Activated CD4-positive, alpha-beta memory T cell treated with anti-CD3 and anti-CD28 coated beads for 36 hours (primary cell): ENCODE measurements around the gene P2RY14. TPM values are rescaled to one million over a fixed set of nuclear protein-coding genes. Genes with fewer than 3 reads are reported as not detected.

Experiments
- CTCF ChIA-PET: fragments of 350-600 bp; sonication (Branson Sonifier 250); formaldehyde crosslinking; loops from one replicate; lab custom pipeline; 2021; ENCODE audit warnings: antibody characterized with exemption, inconsistent platforms; lab: Charles Lee
- POLR2A ChIA-PET: fragments of 350-600 bp; sonication (Branson Sonifier 250); formaldehyde crosslinking; loops from one replicate; lab custom pipeline; 2021; ENCODE audit warnings: antibody characterized with exemption; lab: Charles Lee
- DNase-seq: peaks from one replicate; pipeline ENCODE4 v3.0.0-alpha.2; 2020
- H3K27ac Mint-ChIP-seq: one replicate; pipeline ENCODE4 v1.8.0; 2021; ENCODE audit warnings: mixed read lengths
- H3K27me3 Mint-ChIP-seq: one replicate; pipeline ENCODE4 v1.8.0; 2021; ENCODE audit warnings: mixed read lengths
- H3K36me3 Mint-ChIP-seq: one replicate; pipeline ENCODE4 v1.8.0; 2021; ENCODE audit warnings: mixed read lengths
- H3K4me1 Mint-ChIP-seq: one replicate; pipeline ENCODE4 v1.8.0; 2021; ENCODE audit warnings: low read depth, mixed read lengths
- H3K4me3 Mint-ChIP-seq: one replicate; pipeline ENCODE4 v1.8.0; 2021; ENCODE audit warnings: mild to moderate bottlenecking, mixed read lengths
- H3K9me3 Mint-ChIP-seq: one replicate; pipeline ENCODE4 v1.8.0; 2021; ENCODE audit warnings: mixed read lengths
- intact Hi-C: fragments of 100-400 bp; cut with micrococcal nuclease; formaldehyde crosslinking; loops from one replicate; pipeline ENCODE4 v1.15.1; 2023
- total RNA-seq, 2 experiments: library from RNA; stranded (reverse); gene quantifications; one replicate each; pipeline ENCODE4 v1.2.3, GENCODE V29; 2021

Gene P2RY14
- total RNA-seq, 2 experiments from 2014 or later: 0.17 to 0.26 TPM

DNA sequence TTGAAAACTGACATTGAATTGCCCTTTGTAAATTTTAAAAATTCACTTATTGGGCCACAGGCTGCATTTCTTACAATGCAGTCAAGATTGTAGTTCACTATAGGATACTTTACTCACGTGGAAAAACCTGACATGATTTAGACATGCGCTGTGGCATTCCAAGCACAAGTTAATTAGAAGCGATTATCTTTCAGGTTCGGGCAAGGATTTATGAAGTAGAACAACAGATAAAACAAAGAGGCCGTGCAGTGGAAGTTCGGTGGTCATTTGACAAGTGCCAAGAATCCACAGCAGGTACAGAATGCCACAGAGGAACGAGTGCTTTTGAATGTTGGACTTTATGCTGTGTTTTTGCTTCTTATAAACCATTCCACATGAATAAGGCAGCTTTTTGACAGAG is 113.1 kb downstream of the P2RY14 start:
- no peak for DNase-seq
- H3K4me1 Mint-ChIP-seq: peaks cover 16% of the 10 kb centered on the region
- POLR2A ChIA-PET: no interaction called here
- H3K4me3 Mint-ChIP-seq: no peak overlapping the region
- H3K36me3 Mint-ChIP-seq: no peaks in the 10 kb centered on the region
- intact Hi-C loops: loop anchor here (5.0 kb wide), 2 partner anchors 672 to 752 kb away; no protein-coding TSS in a partner anchor
- H3K27me3 Mint-ChIP-seq: peaks cover 2% of the 10 kb centered on the region
- H3K9me3 Mint-ChIP-seq: no peaks in the 10 kb centered on the region
- CTCF ChIA-PET: no interaction called here
- no peak overlapping the region for H3K27ac Mint-ChIP-seq

Other genes with a start within 250 kb of the P2RY14 start
- gene MED12L, start 192.9 kb downstream of the P2RY14 start, total RNA-seq: 1 to 10 TPM; 1.5 TPM
- gene GPR171, start 75.3 kb downstream of the P2RY14 start, total RNA-seq: 10 to 100 TPM; 70.7 to 74.0 TPM
- 1 to 10 TPM; 1.1 TPM for gene GPR87, start 38.3 kb upstream of the P2RY14 start, total RNA-seq
- not detected for gene P2RY13, start 51.0 kb upstream of the P2RY14 start, total RNA-seq
- not detected for gene P2RY12, start 106.2 kb upstream of the P2RY14 start, total RNA-seq
- gene IGSF10, start 182.5 kb upstream of the P2RY14 start, total RNA-seq: not detected